ENCODE results near the gene VTN.

- TF ChIP-seq CTCF (conservative IDR thresholded peaks at IDR 0.05) (no peak), ZFX (IDR thresholded peaks at IDR 0.05) (no peak)
Measured at GRCh38 chr17:28344435-28344901, 25.6 kb downstream of the VTN start.
